OCI-LY7 (cell line): ENCODE results near the gene MEOX1. TPM values are rescaled to one million over a fixed set of nuclear protein-coding genes. Genes with fewer than 3 reads are reported as not detected.

ENCODE experiments used
- Bru-seq: library from RNA; stranded (reverse); fragments of 400-500 nt; gene quantifications from one replicate; lab custom pipeline; 2021; lab: Mats Ljungman, UMichigan
- BruChase-seq, 2 experiments: library from RNA; stranded (reverse); fragments of 400-500 nt; gene quantifications; one replicate each; lab custom pipeline; 2021; lab: Mats Ljungman, UMichigan
- BruUV-seq: library from RNA; stranded (reverse); fragments of 400-500 nt; replicated peaks from 2 replicates; lab custom pipeline; 2021; lab: Mats Ljungman, UMichigan
- CTCF ChIA-PET: fragments of 300-600 bp; sonication (Branson Sonifier 250); formaldehyde crosslinking; loops from one replicate; lab custom pipeline; 2022; ENCODE audit warnings: antibody characterized with exemption; ENCODE audit not compliant: unreplicated experiment; lab: Charles Lee
- POLR2A ChIA-PET: fragments of 300-600 bp; sonication (Branson Sonifier 250); formaldehyde crosslinking; loops from one replicate; lab custom pipeline; 2022; ENCODE audit warnings: antibody characterized with exemption; lab: Charles Lee
- DNase-seq: peaks from one replicate; pipeline ENCODE4 v3.0.0-alpha.2; 2015; ENCODE audit warnings: low spot score
- H2AFZ ChIP-seq: fragments of 200-600 bp; sonication (generic), shearing (Covaris generic); 2 replicates; pipeline ENCODE4 v1.6.1; 2014; ENCODE audit warnings: mild to moderate bottlenecking, antibody characterized with exemption, low read length, moderate library complexity
- H3K27ac ChIP-seq: fragments of 200-600 bp; sonication (generic); 2 replicates; pipeline ENCODE4 v1.5.1; 2014; ENCODE audit warnings: mixed run types, low read depth, mild to moderate bottlenecking, moderate library complexity, low read length, inconsistent platforms; ENCODE audit not compliant: poor library complexity, severe bottlenecking
- H3K36me3 ChIP-seq: fragments of 200-600 bp; sonication (generic); 2 replicates; pipeline ENCODE4 v1.6.1; 2014; ENCODE audit warnings: mild to moderate bottlenecking, antibody characterized with exemption, low read length, moderate library complexity, mixed read lengths; ENCODE audit not compliant: insufficient read depth
- H3K4me1 ChIP-seq: fragments of 200-600 bp; sonication (generic); 2 replicates; pipeline ENCODE4 v1.5.1; 2014; ENCODE audit warnings: mild to moderate bottlenecking, low read length; ENCODE audit not compliant: insufficient read depth, poor library complexity, severe bottlenecking
- H3K4me2 ChIP-seq: fragments of 200-600 bp; sonication (generic); 2 replicates; pipeline ENCODE4 v1.6.1; 2014; ENCODE audit warnings: mild to moderate bottlenecking, low read length
- H3K4me3 ChIP-seq: fragments of 200-600 bp; sonication (generic); 2 replicates; pipeline ENCODE4 v1.5.1; 2014; ENCODE audit warnings: mild to moderate bottlenecking, low read depth, low read length; ENCODE audit not compliant: poor library complexity, severe bottlenecking
- H3K79me2 ChIP-seq: fragments of 200-600 bp; sonication (generic); 2 replicates; pipeline ENCODE4 v1.6.1; 2016; ENCODE audit warnings: low read depth, mild to moderate bottlenecking, low read length, moderate library complexity, mixed read lengths; ENCODE audit not compliant: insufficient read depth
- H3K9me2 ChIP-seq: fragments of 200-600 bp; sonication (generic); 2 replicates; pipeline ENCODE4 v1.6.1; 2016; ENCODE audit warnings: mild to moderate bottlenecking, low read length, mixed read lengths; ENCODE audit not compliant: insufficient read depth
- H3K9me3 ChIP-seq: fragments of 200-600 bp; sonication (generic); 2 replicates; pipeline ENCODE4 v1.6.1; 2014; ENCODE audit warnings: mild to moderate bottlenecking, mixed run types, low read length, mixed read lengths
- H4K20me1 ChIP-seq: fragments of 200-600 bp; sonication (generic); 2 replicates; pipeline ENCODE4 v1.6.1; 2014; ENCODE audit warnings: mild to moderate bottlenecking, antibody characterized with exemption, low read length, moderate library complexity, mixed read lengths; ENCODE audit not compliant: insufficient read depth
- EZH2phosphoT487 ChIP-seq: fragments of 200-600 bp; sonication (generic); IDR thresholded peaks from 2 replicates; pipeline ENCODE4 v1.6.1; 2018; ENCODE audit warnings: low read depth, borderline replicate concordance, mild to moderate bottlenecking, mixed run types, antibody characterized with exemption, low read length, moderate library complexity, mixed read lengths
- intact Hi-C: fragments of 100-400 bp; cut with micrococcal nuclease; formaldehyde crosslinking; loops from one replicate; pipeline ENCODE4 v1.10.0; 2022; ENCODE audit not compliant: unreplicated experiment
- long read RNA-seq: library from polyadenylated mRNA; stranded (forward); transcript quantifications from one replicate; pipeline ENCODE4 v2.0.0, GENCODE V29; 2022
- total RNA-seq, 2 experiments: library from RNA; depleted of rRNA in 1 of 2; stranded (reverse); fragments of >200 nt in 1 of 2; shearing (Covaris generic) in 1 of 2; gene quantifications; 2 replicates each; pipeline ENCODE4 v1.2.3, GENCODE V29; 2014 to 2022
- TF ChIP-seq, protein P1 (sequence below): fragments of 200-600 bp; sonication (generic); conservative IDR thresholded peaks from 2 replicates; pipeline ENCODE4 v1.5.1; 2014; ENCODE audit warnings: mild to moderate bottlenecking, antibody characterized with exemption, low read length, moderate library complexity, mixed read lengths

Gene MEOX1
- total RNA-seq (2014; rRNA removed; shearing (Covaris generic)), result not detected in 2 replicates
- total RNA-seq (2022), result not detected in 2 replicates
- Bru-seq, nascent RNA, result not detected
- not detected for BruChase-seq, experiment 1, labeled RNA remaining after a 6-hour chase
- not detected for BruChase-seq, experiment 2, labeled RNA remaining after a 2-hour chase
- long read RNA-seq, result 0 reads

DNA sequence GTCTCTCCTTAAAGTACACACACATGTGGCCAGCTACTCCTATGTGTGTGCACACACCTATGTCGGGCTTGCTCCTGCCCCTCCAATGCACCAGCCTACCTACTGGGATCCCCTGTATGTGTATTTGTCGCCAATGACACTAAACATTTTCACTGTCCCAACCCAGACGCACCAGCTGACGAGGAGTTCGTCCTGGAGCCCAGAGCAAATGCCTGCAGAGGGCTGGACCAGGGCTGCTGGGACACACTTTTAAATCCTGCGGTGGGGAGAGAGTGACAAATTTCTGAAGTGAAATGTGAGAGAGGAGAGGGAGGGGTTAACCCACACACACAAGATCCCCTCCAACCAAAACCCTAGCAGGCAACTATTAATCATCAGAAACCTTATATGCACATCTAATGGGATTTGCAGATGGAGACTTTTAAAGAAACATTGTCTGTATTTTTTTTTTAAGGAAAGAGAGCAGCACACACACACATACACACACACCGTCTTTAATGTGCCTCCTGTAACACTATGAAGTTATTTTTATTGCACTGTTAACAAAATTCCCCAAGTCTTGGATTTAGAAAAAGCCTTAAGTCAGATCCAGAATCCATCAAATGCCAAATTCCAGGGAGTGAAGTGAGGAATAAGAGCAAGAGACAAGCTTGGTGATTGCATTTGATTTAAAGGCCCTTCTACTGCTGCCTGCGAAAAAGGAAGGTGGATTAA, at the start of gene MEOX1:
Gene MEOX1 (minus strand): TSS at position 224 of the 714 bp plus-strand sequence. CDS start 388 bp downstream, outside the sequence.
- Histone ChIP-seq H3K9me2 (no peaks in the 10 kb centered on the region), H3K36me3 (no peaks in the 10 kb centered on the region), H3K9me3 (no peaks in the 10 kb centered on the region), H3K4me3 (no peak within 1 kb of the TSS), H3K4me1 (no peaks in the 10 kb centered on the region), H3K4me2 (no peak within 1 kb of the TSS), H3K79me2 (no peaks in the 10 kb centered on the region), H3K27ac (no peak within 1 kb of the TSS), H4K20me1 (no peaks in the 10 kb centered on the region), H2AFZ (no peak within 1 kb of the TSS)
- ChIA-PET CTCF (no interaction called here), POLR2A (no interaction called here)
- DNase-seq, result no peak
- TF ChIP-seq, protein P1, sequence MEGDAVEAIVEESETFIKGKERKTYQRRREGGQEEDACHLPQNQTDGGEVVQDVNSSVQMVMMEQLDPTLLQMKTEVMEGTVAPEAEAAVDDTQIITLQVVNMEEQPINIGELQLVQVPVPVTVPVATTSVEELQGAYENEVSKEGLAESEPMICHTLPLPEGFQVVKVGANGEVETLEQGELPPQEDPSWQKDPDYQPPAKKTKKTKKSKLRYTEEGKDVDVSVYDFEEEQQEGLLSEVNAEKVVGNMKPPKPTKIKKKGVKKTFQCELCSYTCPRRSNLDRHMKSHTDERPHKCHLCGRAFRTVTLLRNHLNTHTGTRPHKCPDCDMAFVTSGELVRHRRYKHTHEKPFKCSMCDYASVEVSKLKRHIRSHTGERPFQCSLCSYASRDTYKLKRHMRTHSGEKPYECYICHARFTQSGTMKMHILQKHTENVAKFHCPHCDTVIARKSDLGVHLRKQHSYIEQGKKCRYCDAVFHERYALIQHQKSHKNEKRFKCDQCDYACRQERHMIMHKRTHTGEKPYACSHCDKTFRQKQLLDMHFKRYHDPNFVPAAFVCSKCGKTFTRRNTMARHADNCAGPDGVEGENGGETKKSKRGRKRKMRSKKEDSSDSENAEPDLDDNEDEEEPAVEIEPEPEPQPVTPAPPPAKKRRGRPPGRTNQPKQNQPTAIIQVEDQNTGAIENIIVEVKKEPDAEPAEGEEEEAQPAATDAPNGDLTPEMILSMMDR, result no peak
- intact Hi-C loops, result no loop called here
- BruUV-seq, result no TSS peak

DNA sequence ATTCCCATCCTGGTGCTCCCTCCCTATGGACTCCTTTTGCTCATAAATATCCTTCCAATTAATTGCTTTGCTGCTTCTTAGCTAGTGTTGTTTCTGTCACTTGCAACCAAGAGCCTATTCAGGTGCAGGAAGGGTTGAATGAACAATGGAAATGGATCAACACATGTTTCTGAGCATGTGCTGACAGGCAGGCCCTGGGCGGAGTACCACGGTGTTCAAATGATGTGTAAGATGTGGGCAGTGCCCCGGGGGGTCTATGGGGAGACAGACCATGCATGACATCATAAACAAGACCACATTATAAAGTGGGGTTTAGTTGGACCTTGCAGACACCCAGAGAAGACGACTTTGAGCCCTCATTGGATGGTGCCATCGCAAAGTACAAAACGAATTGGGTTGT, 48.4 kb upstream of the MEOX1 start:
- ChIA-PET POLR2A (no interaction called here), CTCF (no interaction called here)
- H3K9me3 ChIP-seq, result no peaks in the 10 kb centered on the region
- no peak for DNase-seq
- no peaks in the 10 kb centered on the region for H3K36me3 ChIP-seq
- BruUV-seq, result no TSS peak
- no peak overlapping the region for H3K27ac ChIP-seq
- no peaks in the 10 kb centered on the region for H4K20me1 ChIP-seq
- H3K9me2 ChIP-seq, result no peaks in the 10 kb centered on the region
- no peak for TF ChIP-seq EZH2phosphoT487
- TF ChIP-seq, protein P1, result no peak
- H3K4me1 ChIP-seq, result no peaks in the 10 kb centered on the region
- H3K4me2 ChIP-seq, result no peak overlapping the region
- intact Hi-C loops, result no loop called here
- H3K79me2 ChIP-seq, result no peaks in the 10 kb centered on the region
- no peak overlapping the region for H2AFZ ChIP-seq
- H3K4me3 ChIP-seq, result no peak overlapping the region

DNA sequence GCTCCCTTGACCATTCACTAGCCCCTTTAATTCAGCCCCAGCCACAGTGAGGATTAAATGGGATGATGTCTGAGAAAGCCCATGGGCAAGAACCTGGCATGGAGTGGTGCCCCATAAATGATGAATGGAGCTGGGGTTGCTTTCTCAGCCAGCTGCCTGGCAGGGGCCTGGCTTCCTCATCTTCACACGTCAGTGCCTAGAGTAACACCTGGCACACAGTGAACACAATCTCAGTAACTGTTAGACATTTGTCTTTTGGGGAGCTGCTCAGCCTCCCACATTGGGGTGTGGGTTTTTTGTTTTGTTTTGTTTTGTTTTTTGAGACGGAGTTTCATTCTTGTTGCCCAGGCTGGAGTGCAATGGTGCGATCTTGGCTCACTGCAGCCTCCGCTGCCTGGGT, 47.5 kb upstream of the MEOX1 start:
- TF ChIP-seq, protein P1, result no peak
- no peak for TF ChIP-seq EZH2phosphoT487
- Histone ChIP-seq H3K4me2 (no peak overlapping the region), H2AFZ (no peak overlapping the region), H4K20me1 (no peaks in the 10 kb centered on the region), H3K4me1 (no peaks in the 10 kb centered on the region), H3K36me3 (no peaks in the 10 kb centered on the region), H3K27ac (no peak overlapping the region), H3K4me3 (no peak overlapping the region), H3K79me2 (no peaks in the 10 kb centered on the region), H3K9me2 (no peaks in the 10 kb centered on the region), H3K9me3 (no peaks in the 10 kb centered on the region)
- POLR2A ChIA-PET, result no interaction called here
- CTCF ChIA-PET, result no interaction called here
- no TSS peak for BruUV-seq
- no peak for DNase-seq
- intact Hi-C loops, result no loop called here
